Stomach (tissue), 9 donors: ENCODE data around the gene KIF1A. TPM values are rescaled to one million over a fixed set of nuclear protein-coding genes. Genes with fewer than 3 reads are reported as not detected.

ENCODE experiments used
- DNase-seq, 2 donors: peaks; one replicate each; pipeline versions ENCODE4 v3.0.0 to v3.0.0-alpha.2; 2013 to 2019
- H3K27ac ChIP-seq, 5 donors: fragments of 200-600 bp in 4 of 5; sonication (generic) in 4 of 5; one replicate each; pipeline ENCODE4 v1.5.1; 2013 to 2019; ENCODE audit warnings: mild to moderate bottlenecking in 1 of 5, moderate library complexity in 1 of 5
- H3K27me3 ChIP-seq, 3 donors: fragments of 200-600 bp; sonication (generic); one replicate each; pipeline ENCODE4 v1.5.1; 2017 to 2019; ENCODE audit warnings: mixed run types in 1 of 3
- H3K36me3 ChIP-seq, 4 donors: fragments of 200-600 bp; sonication (generic); 1 replicate in 3 of 4; 2 replicates in 1 of 4; pipeline ENCODE4 v1.5.1; 2016 to 2019
- H3K4me1 ChIP-seq, 4 donors: fragments of 200-600 bp; sonication (generic); one replicate each; pipeline ENCODE4 v1.5.1; 2016 to 2019
- H3K4me3 ChIP-seq, 4 donors: fragments of 200-600 bp; sonication (generic) in 3 of 4; one replicate each; pipeline ENCODE4 v1.5.1; 2016 to 2019; ENCODE audit warnings: mild to moderate bottlenecking in 1 of 4
- H3K9me3 ChIP-seq, 4 donors: fragments of 200-600 bp; sonication (generic); one replicate each; pipeline ENCODE4 v1.5.1; 2016 to 2019
- EP300 ChIP-seq: sonication (generic); formaldehyde crosslinking; IDR thresholded peaks from one replicate; pipeline ENCODE4 v1.6.1; 2017; ENCODE audit warnings: antibody characterized with exemption
- POLR2A ChIP-seq, 4 donors: fragments of 450-650 bp; IDR thresholded peaks; one replicate each; pipeline ENCODE4 v1.6.1; 2016; ENCODE audit warnings: antibody characterized with exemption in 4 of 4, control low read depth in 2 of 4, mild to moderate bottlenecking in 1 of 4, moderate library complexity in 1 of 4
- POLR2AphosphoS5 ChIP-seq, 3 donors: sonication (generic); formaldehyde crosslinking; IDR thresholded peaks; one replicate each; pipeline ENCODE4 v1.6.1; 2016; ENCODE audit warnings: antibody characterized with exemption in 3 of 3
- WGBS, 5 donors: extraction: QIAGEN DNeasy Blood & Tissue Kit in 3 of 5; methylation state at CpG; one replicate each; pipeline versions ENCODE4 v1.1.5 to v1.1.7; 2013 to 2018; 5-methylcytosine and 5-hydroxymethylcytosine counted together
- intact Hi-C: fragments of 100-400 bp; cut with DNase I; formaldehyde crosslinking; loops from one replicate; pipeline ENCODE4 v1.15.1; 2023; ENCODE audit warnings: low total_unique reads
- polyA plus RNA-seq, 3 donors: library from polyadenylated mRNA; stranded (reverse); fragments of 200-250 nt; gene quantifications; one replicate each; pipeline ENCODE4 v1.2.3, GENCODE V29; 2013
- total RNA-seq, 5 donors: library from RNA; depleted of rRNA; stranded (reverse); fragments of >200 nt; gene quantifications; one replicate each; pipeline versions ENCODE4 v1.1.0 to v1.2.3, GENCODE V29; 2014 to 2016
- TF ChIP-seq, protein P1 (sequence below), 7 experiments: fragments of 450-650 bp in 4 of 7; fragments of 200-600 bp in 3 of 7; sonication (generic) in 3 of 7; IDR thresholded peaks; one replicate each; pipeline ENCODE4 v1.5.1; 2016 to 2019; ENCODE audit warnings: antibody characterized with exemption in 7 of 7, control low read depth in 2 of 7, mild to moderate bottlenecking in 1 of 7
- donor health status: healthy with polysubstance abuse.
- donor health status: Bipolar disorder and iron deficiency.
- donor health status: healthy.

Gene KIF1A
- total and polyA plus RNA-seq, 8 donors = 0.15 to 12.5 (median 2.5) TPM

DNA sequence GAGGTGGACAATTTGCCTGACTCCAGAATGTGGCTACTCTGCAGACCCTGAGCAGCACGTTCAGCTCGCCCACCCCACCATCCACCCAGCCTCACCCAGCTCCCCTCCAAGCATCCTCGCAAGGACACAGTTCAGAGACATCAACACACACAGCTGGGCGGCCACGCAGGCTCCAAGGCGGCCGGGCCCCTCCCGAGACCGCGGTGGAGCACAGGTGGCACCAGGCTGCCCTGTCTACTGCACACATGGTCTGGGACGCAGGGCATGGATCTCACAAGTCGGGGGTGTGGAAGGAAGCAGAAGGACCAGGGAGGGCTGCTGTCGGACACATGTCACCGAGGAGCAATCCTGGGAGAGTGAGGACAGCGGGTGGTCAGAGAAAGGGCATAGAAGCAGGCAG is 92.1 kb downstream of the KIF1A start:
- H3K4me3 ChIP-seq = no peak overlapping the region
- TF ChIP-seq, protein P1, sequence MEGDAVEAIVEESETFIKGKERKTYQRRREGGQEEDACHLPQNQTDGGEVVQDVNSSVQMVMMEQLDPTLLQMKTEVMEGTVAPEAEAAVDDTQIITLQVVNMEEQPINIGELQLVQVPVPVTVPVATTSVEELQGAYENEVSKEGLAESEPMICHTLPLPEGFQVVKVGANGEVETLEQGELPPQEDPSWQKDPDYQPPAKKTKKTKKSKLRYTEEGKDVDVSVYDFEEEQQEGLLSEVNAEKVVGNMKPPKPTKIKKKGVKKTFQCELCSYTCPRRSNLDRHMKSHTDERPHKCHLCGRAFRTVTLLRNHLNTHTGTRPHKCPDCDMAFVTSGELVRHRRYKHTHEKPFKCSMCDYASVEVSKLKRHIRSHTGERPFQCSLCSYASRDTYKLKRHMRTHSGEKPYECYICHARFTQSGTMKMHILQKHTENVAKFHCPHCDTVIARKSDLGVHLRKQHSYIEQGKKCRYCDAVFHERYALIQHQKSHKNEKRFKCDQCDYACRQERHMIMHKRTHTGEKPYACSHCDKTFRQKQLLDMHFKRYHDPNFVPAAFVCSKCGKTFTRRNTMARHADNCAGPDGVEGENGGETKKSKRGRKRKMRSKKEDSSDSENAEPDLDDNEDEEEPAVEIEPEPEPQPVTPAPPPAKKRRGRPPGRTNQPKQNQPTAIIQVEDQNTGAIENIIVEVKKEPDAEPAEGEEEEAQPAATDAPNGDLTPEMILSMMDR (IDR thresholded peaks at IDR 0.05) = no peak
- no peak for TF ChIP-seq EP300
- TF ChIP-seq POLR2A (IDR thresholded peaks at IDR 0.05) = no peak
- no peak for TF ChIP-seq POLR2AphosphoS5 (IDR thresholded peaks at IDR 0.05)
- H3K27me3 ChIP-seq = peaks cover 0 to 41% (median 14%) of the 10 kb centered on the region in 3 donors
- DNase-seq = no peak
- H3K27ac ChIP-seq = no peak overlapping the region
- no peaks in the 10 kb centered on the region for H3K36me3 ChIP-seq
- no peaks in the 10 kb centered on the region for H3K9me3 ChIP-seq
- 80 to 87% (median 81%) methylated on average over 14 to 15 of the region's 15 CpGs for WGBS, 5 donors
- H3K4me1 ChIP-seq = peaks cover 0 to 4% (median 0%) of the 10 kb centered on the region in 4 donors
- intact Hi-C loops = no loop called here

DNA sequence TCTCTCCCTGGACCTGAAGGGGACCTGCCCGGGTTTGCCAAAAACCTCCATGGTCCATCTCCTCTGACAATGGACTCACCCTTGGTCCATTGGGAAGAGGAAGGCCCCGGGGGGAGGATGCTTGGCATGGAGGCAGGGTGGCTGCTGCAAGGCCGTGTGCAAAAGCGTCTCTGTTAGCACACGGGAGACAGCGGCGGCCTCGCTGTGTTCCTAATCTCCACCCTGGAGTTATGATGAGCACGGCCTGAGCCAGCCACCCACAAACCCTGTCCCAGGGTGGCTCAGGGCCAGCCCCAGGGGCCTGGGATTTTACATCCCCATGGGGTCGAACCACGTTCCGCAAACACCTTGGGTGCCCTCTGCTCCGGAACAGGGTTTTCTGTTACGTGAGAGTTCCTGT is 92.6 kb downstream of the KIF1A start:
- DNase-seq = no peak
- 76 to 83% (median 79%) methylated on average over 14 of the region's 14 CpGs for WGBS, 5 donors

DNA sequence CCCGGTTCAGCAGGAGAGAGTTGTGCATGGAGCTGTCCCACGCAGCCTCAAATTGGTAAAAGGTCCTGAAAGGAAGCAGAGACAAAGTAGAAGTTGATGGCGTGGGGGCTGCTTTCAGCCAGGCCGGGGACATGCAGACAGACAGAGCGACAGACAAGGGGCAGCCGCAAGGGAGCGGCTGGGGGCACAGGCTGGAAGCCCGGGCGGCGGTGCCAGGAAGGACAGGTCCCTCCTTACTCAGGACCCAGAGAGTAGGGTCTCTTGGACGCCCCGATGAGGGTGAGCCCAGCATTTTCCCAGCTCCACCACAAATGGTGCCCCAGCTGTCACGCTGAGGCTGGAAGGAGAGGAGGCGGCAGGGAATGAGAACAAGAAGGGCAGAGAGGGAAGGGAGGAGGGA is 93.1 kb downstream of the KIF1A start:
- peaks cover 0 to 4% (median 0%) of the 10 kb centered on the region in 4 donors for H3K4me1 ChIP-seq
- H3K27ac ChIP-seq = no peak overlapping the region
- no peaks in the 10 kb centered on the region for H3K9me3 ChIP-seq
- no peak for DNase-seq
- TF ChIP-seq EP300 (no peak), POLR2AphosphoS5 (IDR thresholded peaks at IDR 0.05) (no peak), POLR2A (IDR thresholded peaks at IDR 0.05) (no peak)
- TF ChIP-seq, protein P1 (IDR thresholded peaks at IDR 0.05) = no peak
- WGBS, 5 donors = 78 to 90% (median 85%) methylated on average over 14 of the region's 14 CpGs
- no peak overlapping the region for H3K4me3 ChIP-seq
- H3K27me3 ChIP-seq = peaks cover 0 to 41% (median 14%) of the 10 kb centered on the region in 3 donors
- no peaks in the 10 kb centered on the region for H3K36me3 ChIP-seq
- intact Hi-C loops = no loop called here

More for the DNA sequence above, 92.6 kb downstream of the KIF1A start:
- no peak overlapping the region for H3K4me3 ChIP-seq
- TF ChIP-seq POLR2A (IDR thresholded peaks at IDR 0.05) (no peak), EP300 (no peak)
- H3K27me3 ChIP-seq = peaks cover 0 to 41% (median 14%) of the 10 kb centered on the region in 3 donors
- no peaks in the 10 kb centered on the region for H3K36me3 ChIP-seq
- H3K4me1 ChIP-seq = peaks cover 0 to 4% (median 0%) of the 10 kb centered on the region in 4 donors
- no peaks in the 10 kb centered on the region for H3K9me3 ChIP-seq
- intact Hi-C loops = no loop called here
- no peak overlapping the region for H3K27ac ChIP-seq

DNA sequence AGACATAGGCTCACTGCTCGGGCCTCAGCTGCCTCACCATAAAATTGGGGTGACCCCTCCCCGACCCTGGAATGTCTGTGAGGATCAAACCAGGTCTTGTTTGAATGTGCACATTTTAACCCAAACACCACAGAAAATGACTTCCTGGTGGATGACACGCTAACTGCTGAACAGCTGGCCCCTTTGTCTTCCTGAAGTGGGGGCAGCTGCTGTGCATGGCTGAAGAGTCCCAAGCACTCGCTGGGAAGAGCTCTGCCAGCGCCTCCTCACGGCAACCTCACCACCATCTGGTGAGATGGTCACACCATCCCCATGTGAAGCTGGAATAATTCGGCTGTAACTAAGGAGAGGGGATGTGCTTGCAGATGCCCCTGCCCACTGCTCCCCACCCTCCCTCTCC is 94.3 kb downstream of the KIF1A start:
- no peak for DNase-seq
- H3K27me3 ChIP-seq = peaks cover 0 to 32% (median 5%) of the 10 kb centered on the region in 3 donors
- no peak overlapping the region for H3K27ac ChIP-seq
- H3K36me3 ChIP-seq = no peaks in the 10 kb centered on the region
- intact Hi-C loops = no loop called here
- H3K4me3 ChIP-seq = no peak overlapping the region
- TF ChIP-seq POLR2AphosphoS5 (IDR thresholded peaks at IDR 0.05) = no peak
- no peak for TF ChIP-seq EP300
- TF ChIP-seq, protein P1 (IDR thresholded peaks at IDR 0.05) = no peak
- no peak for TF ChIP-seq POLR2A (IDR thresholded peaks at IDR 0.05)
- H3K9me3 ChIP-seq = no peaks in the 10 kb centered on the region
- peaks cover 0 to under 1% (median 0%) of the 10 kb centered on the region in 4 donors for H3K4me1 ChIP-seq
- 75 to 84% (median 77%) methylated on average over 7 of the region's 7 CpGs for WGBS, 5 donors

DNA sequence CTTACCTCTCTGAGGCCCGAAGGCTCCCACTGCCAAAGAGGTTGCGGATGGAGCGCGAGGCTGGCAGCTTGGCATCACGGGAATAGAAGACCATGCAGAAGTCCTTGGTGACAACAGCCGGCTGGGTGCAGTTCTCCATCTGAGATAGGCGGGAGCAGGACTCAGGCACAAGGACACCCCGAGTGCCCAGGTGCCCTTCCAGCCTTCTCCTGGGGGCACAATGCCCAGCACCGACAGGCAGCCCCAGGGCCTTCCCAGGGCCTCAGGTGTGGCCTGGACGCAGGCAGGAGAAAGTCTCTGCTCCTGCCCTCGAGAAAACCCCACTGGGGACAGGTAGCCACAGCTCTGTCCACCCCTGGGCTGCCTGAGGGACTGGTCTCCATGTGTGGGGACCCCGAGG is 94.8 kb downstream of the KIF1A start:
- 77 to 90% (median 86%) methylated on average over 10 to 12 of the region's 12 CpGs for WGBS, 5 donors
- Histone ChIP-seq H3K27ac (no peak overlapping the region), H3K4me3 (no peak overlapping the region), H3K36me3 (no peaks in the 10 kb centered on the region), H3K4me1 (no peaks in the 10 kb centered on the region), H3K9me3 (no peaks in the 10 kb centered on the region), H3K27me3 (peaks cover 0 to 28% (median 1%) of the 10 kb centered on the region in 3 donors)
- DNase-seq = no peak
- no peak for TF ChIP-seq POLR2AphosphoS5 (IDR thresholded peaks at IDR 0.05)
- TF ChIP-seq EP300 = no peak
- no peak for TF ChIP-seq POLR2A (IDR thresholded peaks at IDR 0.05)
- TF ChIP-seq, protein P1 (IDR thresholded peaks at IDR 0.05) = no peak
- intact Hi-C loops = no loop called here
